ENCODE results near the gene UNC5B. TPM values are rescaled to one million over a fixed set of nuclear protein-coding genes. Genes with fewer than 3 reads are reported as not detected.

The UNC5B gene
- total RNA-seq, 1 donor from 2014 or later = 8.0 TPM

GRCh38 chr10:71222601-71223346 lies 10.4 kb downstream of the UNC5B start:
- DNase-seq (ENCODE audit: low read depth, low spot score) = no peak

- DNase-seq (ENCODE audit: low read depth, low spot score) = no peak
Measured at GRCh38 chr10:71223347-71224058, 11.1 kb downstream of the UNC5B start.

GRCh38 chr10:71225291-71226058 lies 13.1 kb downstream of the UNC5B start:
- DNase-seq (ENCODE audit: low read depth, low spot score) = no peak

GRCh38 chr10:71228875-71229675 lies 16.7 kb downstream of the UNC5B start:
- no peak for DNase-seq (ENCODE audit: low read depth, low spot score)

- no peak for DNase-seq (ENCODE audit: low read depth, low spot score)
Measured at GRCh38 chr10:71229726-71230655, 17.6 kb downstream of the UNC5B start.

- no peak for DNase-seq (ENCODE audit: low read depth, low spot score)
Measured at GRCh38 chr10:71230656-71231025, 18.3 kb downstream of the UNC5B start.

GRCh38 chr10:71231206-71231605 lies 18.8 kb downstream of the UNC5B start:
- DNase-seq (ENCODE audit: low read depth, low spot score) = no peak

GRCh38 chr10:71232089-71232998 lies 20.0 kb downstream of the UNC5B start:
- no peak for DNase-seq (ENCODE audit: low read depth, low spot score)

GRCh38 chr10:71233482-71233892 lies 21.1 kb downstream of the UNC5B start:
- DNase-seq (ENCODE audit: low read depth, low spot score) = no peak

- DNase-seq (ENCODE audit: low read depth, low spot score) = no peak
Measured at GRCh38 chr10:71234004-71234894, 21.9 kb downstream of the UNC5B start.

GRCh38 chr10:71234970-71235685 lies 22.8 kb downstream of the UNC5B start:
- DNase-seq (ENCODE audit: low read depth, low spot score) = no peak

- DNase-seq (ENCODE audit: low read depth, low spot score) = no peak
Measured at GRCh38 chr10:71235808-71236207, 23.4 kb downstream of the UNC5B start.

- no peak for DNase-seq (ENCODE audit: low read depth, low spot score)
Measured at GRCh38 chr10:71236286-71236685, 23.9 kb downstream of the UNC5B start.

- DNase-seq (ENCODE audit: low read depth, low spot score) = no peak
Measured at GRCh38 chr10:71236822-71237682, 24.7 kb downstream of the UNC5B start.

GRCh38 chr10:71237843-71238623 lies 25.7 kb downstream of the UNC5B start:
- no peak for DNase-seq (ENCODE audit: low read depth, low spot score)

GRCh38 chr10:71238626-71239025 lies 26.3 kb downstream of the UNC5B start:
- DNase-seq (ENCODE audit: low read depth, low spot score) = no peak
